OCI-M2 (cell line): ENCODE results near the gene CSF1R.

Experiments used
- DNase-seq: peaks from one replicate; lab custom pipeline; 2025; ENCODE audit not compliant: unreplicated experiment; lab: John Stamatoyannopoulos, UW

CSF1R gene

DNA sequence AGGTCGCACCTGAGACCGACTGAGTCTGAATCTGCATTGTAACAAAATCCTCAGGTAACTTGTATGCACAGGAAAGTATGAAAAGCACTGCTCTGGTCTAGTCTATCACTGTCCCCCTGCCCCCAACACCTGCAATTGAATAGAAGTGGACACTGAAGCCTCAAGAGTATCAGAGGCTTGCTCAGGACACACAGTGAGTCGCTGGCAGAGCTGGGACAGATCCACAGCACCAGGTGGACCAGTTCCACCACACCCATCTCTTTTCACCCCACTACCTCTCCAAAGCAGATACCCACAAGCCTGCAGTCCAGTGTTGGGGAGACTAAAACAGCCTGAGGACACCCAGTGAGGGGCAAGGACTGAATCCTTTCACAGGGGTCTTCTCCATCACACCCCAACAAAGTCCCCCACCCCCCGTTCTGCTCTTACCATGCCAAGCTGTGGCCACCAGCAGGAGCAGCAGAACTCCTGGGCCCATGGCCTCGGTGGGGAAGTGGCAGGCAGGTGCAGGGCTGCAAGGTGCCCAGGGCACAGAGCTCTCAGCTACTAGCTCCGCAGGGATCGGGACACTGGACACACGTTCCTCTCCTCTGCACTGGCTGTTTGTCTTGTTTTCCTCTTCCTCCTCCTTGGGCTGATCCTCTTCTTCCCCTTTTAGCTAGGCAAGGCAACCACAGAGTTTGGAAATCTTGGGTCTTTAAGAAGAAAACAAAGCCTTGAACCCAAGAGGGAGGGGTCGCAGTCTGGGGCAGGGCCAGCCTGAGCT lies at the start of gene CSF1R:
CSF1R (minus strand) TSS at position 605 of the 766 bp plus-strand sequence; CDS start at position 478, 127 bp downstream.
- no peak for DNase-seq

DNA sequence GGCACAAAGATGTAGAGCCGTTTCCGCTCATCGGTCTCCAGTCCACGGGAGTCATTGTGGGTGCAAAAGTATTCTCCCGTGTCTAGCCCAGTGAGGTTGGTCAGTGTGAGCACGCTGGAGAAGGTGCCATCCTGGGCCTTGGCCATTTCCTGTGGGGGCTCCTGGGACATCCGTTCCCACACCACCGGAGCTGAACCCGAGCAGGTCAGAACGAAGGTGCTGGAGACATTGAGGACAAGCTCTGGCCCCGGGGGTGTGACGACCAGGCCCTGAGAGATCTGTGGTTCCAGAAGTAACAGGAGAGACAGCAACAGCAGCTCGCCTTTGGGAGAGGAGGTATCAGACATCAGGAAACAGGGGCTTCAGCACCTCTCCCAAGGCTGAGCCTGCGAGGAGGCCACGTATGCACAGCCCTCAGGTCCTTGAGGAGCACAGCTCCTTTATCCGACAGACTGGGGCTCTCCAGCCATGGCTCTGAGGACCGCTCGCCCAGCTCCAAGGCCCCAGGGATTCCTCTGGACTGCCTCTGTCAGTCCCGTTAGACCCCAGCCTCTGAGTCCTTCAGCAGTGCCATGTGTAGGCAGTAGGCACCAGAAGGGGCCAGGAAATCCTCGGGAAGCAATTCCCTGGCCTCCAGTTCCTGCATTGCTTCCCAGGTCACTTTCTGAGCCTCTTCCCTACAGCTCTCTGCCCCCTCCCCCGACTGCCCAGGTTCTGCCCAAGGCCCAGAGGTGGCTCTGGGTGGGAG lies 49.4 kb upstream of the CSF1R start:
- DNase-seq, result no peak

DNA sequence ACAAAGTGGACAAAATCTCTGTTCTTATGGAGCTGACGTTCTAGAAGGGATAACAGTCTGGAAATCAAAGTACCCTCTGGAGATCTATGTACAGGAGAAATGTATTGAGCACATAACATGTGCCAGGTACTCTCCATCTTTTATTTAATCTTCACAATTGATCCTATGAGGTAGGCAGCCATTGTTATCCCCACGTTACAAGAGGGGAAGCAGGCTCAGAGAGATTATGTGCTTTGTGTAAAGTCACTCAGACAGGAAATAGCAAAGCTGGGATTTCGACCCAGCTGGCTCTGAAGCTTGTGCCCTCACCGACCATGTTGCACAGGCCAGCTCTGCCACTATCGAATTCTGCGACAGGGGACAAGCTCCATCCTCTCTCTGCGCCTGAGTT lies 47.8 kb upstream of the CSF1R start:
- DNase-seq, result no peak

DNA sequence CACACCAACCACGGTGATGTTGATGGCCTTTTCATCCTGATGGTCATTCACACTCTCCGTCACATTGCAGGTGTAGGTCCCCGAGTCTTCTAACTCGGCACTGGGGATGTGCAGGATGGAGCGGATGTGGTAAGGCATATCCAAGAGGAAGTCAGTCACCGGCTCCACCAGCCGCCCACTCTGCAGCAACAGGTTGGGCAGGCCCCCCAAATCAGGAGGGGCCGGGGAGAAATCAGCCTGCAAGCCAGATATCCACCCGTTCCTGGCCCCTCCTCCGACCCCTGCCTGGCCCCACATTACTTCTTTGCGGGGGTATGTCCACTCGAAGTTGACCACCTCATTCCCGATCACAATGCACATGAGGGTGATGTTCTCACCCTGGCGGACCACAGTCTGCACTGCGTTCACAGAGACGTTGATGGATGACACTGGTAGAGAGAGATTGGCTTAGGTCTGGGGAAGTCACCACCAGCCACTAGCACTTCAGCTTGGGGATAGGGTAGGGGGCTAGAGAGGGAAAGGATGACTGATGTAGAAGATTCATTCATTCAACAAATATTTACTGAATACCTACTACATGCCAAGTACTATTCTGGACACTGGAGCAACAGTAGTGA lies 47.3 kb upstream of the CSF1R start:
- DNase-seq, result no peak

GRCh38 chr5:150132740-150133139 lies 46.4 kb upstream of the CSF1R start:
- no peak for DNase-seq

- no peak for DNase-seq
These were observed 45.8 kb upstream of the CSF1R start for GRCh38 chr5:150131978-150132694.

DNA sequence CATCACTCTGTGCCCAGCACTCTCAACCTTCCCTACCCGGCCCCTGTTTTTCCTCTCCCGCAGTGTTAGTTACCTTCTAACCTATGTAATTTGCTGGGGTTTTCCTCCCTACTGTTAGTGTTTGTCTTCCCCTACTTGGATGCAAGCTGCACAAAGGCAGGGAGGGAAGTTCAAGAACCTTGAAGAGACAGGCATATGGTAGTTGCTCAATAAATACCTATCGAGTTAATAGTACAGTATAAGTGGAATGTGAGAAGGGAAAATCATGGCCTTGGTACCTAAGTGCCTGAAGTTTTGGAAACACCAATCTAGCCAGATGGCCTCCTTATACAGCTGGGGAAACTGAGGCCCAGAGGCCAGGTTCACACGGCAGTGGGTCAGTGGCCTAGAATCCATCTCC lies 45.1 kb upstream of the CSF1R start:
- DNase-seq, result no peak

GRCh38 chr5:150130493-150130922 lies 44.2 kb upstream of the CSF1R start:
- DNase-seq, result no peak

GRCh38 chr5:150129813-150130492 lies 43.6 kb upstream of the CSF1R start:
- no peak for DNase-seq

DNA sequence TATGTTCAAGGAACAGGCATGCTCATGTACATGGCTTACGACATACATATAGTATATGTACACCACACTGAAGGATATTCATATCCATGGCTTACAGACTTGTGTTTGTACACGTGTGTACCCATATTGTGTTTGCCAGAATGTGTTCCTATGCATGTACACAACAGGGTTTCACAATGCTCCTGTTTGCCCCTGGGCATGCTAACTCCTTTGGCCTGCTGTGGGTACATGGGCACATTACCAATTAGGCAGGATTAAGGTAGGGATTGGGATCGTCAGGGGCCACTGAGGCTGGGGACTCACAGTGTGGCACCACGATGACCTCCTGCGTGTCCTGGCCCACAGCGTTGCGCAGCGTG lies 43.1 kb upstream of the CSF1R start:
- DNase-seq, result no peak

DNA sequence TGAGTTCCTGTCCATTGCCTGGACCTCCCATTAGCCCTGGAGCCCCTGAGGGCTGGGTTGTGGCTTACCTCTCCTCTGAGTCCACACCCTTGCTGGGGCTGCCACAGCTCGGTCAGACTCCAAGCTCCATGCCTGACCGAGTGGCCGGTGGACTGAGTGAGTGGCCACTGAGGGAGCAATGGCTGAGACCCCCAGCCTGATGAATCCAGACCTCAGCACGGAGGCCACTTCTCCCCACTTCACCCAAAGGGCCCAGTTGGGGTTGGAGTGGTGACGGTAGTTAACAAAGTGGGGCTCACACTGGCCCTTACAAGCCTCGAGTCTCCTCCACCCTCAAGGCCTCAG lies 40.5 kb upstream of the CSF1R start:
- DNase-seq, result no peak

- DNase-seq, result no peak
These were observed 40.0 kb upstream of the CSF1R start for GRCh38 chr5:150126199-150126920.

DNA sequence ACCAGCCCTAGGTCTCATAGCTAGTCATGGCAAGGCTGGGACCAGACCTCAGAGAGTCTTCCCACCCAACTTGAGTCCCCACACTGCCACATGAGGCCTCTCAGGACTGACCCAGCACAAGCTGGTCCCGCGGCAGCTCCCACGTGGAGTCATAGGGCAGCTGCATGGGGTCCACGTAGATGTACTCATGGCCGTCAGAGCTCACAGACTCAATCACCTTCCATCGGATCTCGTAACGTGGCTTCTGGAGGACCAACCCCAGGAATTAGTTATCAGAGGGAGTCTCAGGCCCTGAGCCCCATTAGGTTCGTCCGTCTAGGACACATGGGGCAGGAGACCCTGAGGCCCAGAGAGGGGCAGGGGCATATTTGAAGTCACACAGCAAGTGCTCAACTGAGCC lies 39.0 kb upstream of the CSF1R start:
- no peak for DNase-seq

DNA sequence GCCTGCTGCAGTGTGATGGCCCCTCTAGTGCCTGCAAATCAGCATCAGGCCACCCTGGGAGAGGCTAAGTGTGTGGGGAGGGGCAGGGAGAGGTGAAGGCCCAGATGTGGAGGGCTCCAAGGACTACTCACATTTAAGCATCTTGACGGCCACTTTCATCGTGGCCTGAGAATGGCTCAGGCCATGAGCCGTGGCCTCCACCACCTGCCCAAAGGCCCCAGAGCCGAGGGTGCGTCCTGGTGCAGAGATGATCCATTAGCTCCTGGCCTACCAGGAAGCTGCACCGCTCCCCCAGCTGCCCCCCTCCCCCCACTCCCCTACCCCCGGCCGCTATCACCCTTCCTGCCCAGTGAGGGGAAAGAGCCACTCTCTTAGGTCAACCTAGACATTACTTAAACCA lies 38.2 kb upstream of the CSF1R start:
- DNase-seq, result no peak

GRCh38 chr5:150124111-150124557 lies 37.8 kb upstream of the CSF1R start:
- DNase-seq, result no peak

- DNase-seq, result no peak
These were observed 37.2 kb upstream of the CSF1R start for GRCh38 chr5:150123542-150123941.

DNA sequence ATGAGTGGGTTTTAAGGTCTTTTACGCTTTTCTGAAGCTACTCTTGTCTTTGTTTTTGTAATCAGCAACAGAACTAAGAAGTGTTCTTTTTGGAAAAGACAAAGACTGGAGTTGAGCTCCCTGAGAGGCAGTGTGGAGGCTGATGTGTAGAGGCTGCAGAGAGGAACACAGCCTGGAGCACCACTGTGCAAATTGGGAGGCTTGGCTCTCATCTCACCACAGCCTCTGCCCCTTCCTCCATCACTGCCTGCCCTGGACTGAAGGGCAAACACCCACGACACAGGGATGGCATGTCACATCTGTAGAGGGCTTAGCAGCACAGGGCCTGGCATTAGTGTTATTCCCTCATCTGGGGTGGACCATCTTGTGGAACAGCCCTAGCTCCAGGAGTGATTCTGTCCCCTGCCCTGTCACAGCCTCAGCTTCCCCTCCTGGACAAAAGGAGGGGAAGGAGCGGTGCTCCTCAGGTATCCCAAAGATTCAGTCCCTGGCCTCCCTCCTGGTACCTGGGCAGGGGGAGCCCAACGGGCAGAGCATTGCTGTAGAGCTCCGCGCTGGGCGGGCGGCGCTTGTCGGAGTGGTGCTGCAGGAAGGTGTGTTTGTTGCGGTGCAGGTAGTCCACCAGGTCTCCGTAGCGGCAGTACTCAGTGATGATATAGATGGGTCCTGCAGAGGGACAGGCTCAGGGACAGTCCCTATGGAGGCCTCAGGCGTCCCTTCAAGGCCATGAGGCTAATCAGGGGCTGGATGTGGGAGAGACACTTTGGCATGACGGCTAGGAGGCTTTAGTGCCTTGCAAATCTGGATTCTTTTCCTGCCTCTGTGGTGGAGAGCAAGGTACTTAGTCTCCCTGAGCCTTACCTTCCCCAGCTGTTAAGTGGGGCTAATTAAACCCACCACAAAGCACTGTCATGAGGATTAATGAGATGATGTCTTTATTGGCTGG lies 36.5 kb upstream of the CSF1R start:
- DNase-seq, result no peak

DNA sequence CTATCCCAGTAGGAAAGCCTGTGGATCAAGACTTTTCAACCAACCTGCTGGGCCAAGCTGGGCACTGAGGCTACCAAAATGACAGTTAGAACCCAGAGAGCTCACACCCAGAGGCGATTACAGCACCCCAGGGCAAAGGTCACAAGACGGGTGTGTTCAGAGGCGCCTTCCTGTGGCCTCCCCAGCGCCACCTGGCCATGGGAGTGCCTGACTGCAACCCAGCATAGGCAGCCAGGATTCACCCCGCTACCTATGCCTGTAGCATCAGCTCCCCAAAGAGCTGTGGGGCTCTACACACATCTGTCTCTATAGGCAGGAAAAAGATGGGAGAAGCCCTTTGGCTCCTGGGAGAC lies 35.8 kb upstream of the CSF1R start:
- DNase-seq, result no peak

DNA sequence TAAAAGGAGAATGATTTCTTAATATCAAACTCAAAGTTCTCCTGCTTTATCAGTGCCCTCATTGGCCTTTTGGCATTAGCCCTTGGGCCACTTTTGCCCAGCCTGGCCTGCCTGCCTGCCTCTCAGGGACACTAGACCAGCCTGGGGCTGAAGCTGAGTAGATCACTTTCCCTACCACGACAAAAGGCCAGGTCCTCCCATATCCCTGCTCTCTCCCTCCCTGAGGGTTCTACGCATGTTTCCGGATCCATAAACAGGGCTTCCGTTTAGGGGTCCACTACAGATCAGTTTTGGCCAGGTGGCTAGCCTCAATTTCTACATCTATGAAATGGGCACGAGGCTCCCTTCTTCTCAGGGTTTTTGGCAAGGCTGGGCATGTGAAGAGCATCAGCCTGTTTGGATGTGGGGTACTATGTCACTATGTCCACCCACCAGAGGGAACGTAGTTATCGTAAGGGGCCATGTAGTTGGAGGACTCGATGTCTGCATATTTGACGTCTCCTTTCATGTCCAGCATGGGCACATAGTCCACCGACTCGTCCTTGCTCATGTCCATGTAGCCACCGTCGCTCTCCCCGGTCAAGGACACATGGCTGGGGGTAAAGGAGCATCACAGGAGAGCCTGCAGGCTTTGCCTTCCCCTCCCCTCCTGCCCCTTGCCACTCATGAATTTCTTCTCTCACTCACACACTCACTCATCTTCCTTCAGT lies 35.2 kb upstream of the CSF1R start:
- no peak for DNase-seq
